Pancreas (tissue), 10 donors: Measurements from ENCODE around the gene OPCML. TPM values are rescaled to one million over a fixed set of nuclear protein-coding genes. Genes with fewer than 3 reads are reported as not detected.

Experiments
- ATAC-seq, 4 donors: fragments of 200-7000 bp; cut with Tn5 transposase; one replicate each; pipeline versions ENCODE4 v1.8.0 to v1.9.1; 2020; ENCODE audit warnings: mild to moderate bottlenecking in 4 of 4, moderate library complexity in 4 of 4
- DNase-seq, 6 donors: peaks; one replicate each; pipeline ENCODE4 v3.0.0-alpha.2; 2020
- FAIRE-seq: peaks from 2 replicates; lab custom pipeline; 2012; peaks lifted over from hg19 to GRCh38; lab: Jason Lieb, UNC
- H3K27ac ChIP-seq, 4 donors: fragments of 200-600 bp; sonication (generic); 1 replicate in 3 of 4; 2 replicates in 1 of 4; pipeline versions ENCODE4 v1.5.0 to v1.8.0; 2020
- H3K27me3 ChIP-seq, 4 donors: fragments of 200-600 bp; one replicate each; pipeline ENCODE4 v1.8.0; 2021
- H3K36me3 ChIP-seq, 3 donors: fragments of 200-600 bp; sonication (generic) in 1 of 3; one replicate each; pipeline versions ENCODE4 v1.5.0 to v1.8.0; 2020 to 2021
- H3K4me1 ChIP-seq, 3 donors: fragments of 200-600 bp; one replicate each; pipeline ENCODE4 v1.8.0; 2021
- H3K4me3 ChIP-seq, 4 donors: fragments of 200-600 bp; sonication (generic) in 2 of 4; one replicate each; pipeline versions ENCODE4 v1.5.0 to v1.8.0; 2020 to 2021
- H3K9me3 ChIP-seq, 4 donors: fragments of 200-600 bp; one replicate each; pipeline ENCODE4 v1.8.0; 2021
- CTCF ChIP-seq, 4 donors: fragments of 200-600 bp; sonication (generic) in 3 of 4; IDR thresholded peaks; one replicate each; pipeline versions ENCODE4 v1.5.0 to v1.8.0; 2021; ENCODE audit warnings: antibody characterized with exemption in 4 of 4
- WGBS, 2 donors: extraction: QIAGEN DNeasy Blood & Tissue Kit; methylation state at CpG; one replicate each; pipeline ENCODE4 v1.1.7; 2013; 5-methylcytosine and 5-hydroxymethylcytosine counted together
- intact Hi-C, 3 donors: fragments of 100-400 bp; cut with DNase I; formaldehyde crosslinking; loops; one replicate each; pipeline versions ENCODE4 v1.11.1 to v1.14.2; 2022
- polyA plus RNA-seq, 2 donors: library from polyadenylated mRNA; stranded (reverse); fragments of 200-250 nt; gene quantifications; one replicate each; pipeline ENCODE4 v1.2.3, GENCODE V29; 2013
- total RNA-seq, 6 donors: library from RNA; stranded (reverse); fragmentation: NEBNext Ultra II Directional in 4 of 6; extraction: Animal tissue kit (Norgen Biotek cat#: 25700) in 4 of 6; gene quantifications; one replicate each; pipeline versions ENCODE4 v1.2.1 to v1.2.4, GENCODE V29; 2021 to 2023
- donor health status: healthy with polysubstance abuse.
- donor health status: DM: no; HTN: no; CAD: no; lungs with moderate emphysema.
- donor health status: DM: no; HTN: no; CAD: no.
- donor health status: control.
- donor health status: control.
- donor health status: Bipolar disorder and iron deficiency.
- donor health status: DM: yes; HTN: yes; CAD: no.
- donor health status: DM: no; HTN: no; CAD: no.
- donor health status: DM: no; HTN: no; CAD: no.
- donor health status: DM: yes; HTN: yes; CAD: no.

Gene OPCML
- total and polyA plus RNA-seq, 8 donors, result 0.05 to 0.31 (median 0.19) TPM

- Histone ChIP-seq H3K36me3 (no peaks in the 10 kb centered on the region), H3K4me3 (no peak overlapping the region), H3K27me3 (no peaks in the 10 kb centered on the region), H3K27ac (no peak overlapping the region), H3K9me3 (no peaks in the 10 kb centered on the region), H3K4me1 (no peaks in the 10 kb centered on the region)
- no peak for TF ChIP-seq CTCF (IDR thresholded peaks at IDR 0.05)
- WGBS, 2 donors, result 21 to 36% methylated on average over 2 of the region's 2 CpGs
- DNase-seq (no peak), FAIRE-seq (no peak), ATAC-seq (peak in 3 of 4 donors; percentile 38 to 66 (median 50))
- intact Hi-C loops, result no loop called here
Measured at GRCh38 chr11:132620423-132620822, 911.9 kb downstream of the OPCML start.

GRCh38 chr11:132610791-132611190 is 921.5 kb downstream of the OPCML start:
- ATAC-seq (no peak), FAIRE-seq (no peak)

GRCh38 chr11:132610216-132610615 is 922.1 kb downstream of the OPCML start:
- Histone ChIP-seq H3K9me3 (no peaks in the 10 kb centered on the region), H3K36me3 (no peaks in the 10 kb centered on the region), H3K27ac (no peak overlapping the region), H3K27me3 (peaks cover 0 to 4% (median 0%) of the 10 kb centered on the region in 4 donors), H3K4me3 (no peak overlapping the region), H3K4me1 (no peaks in the 10 kb centered on the region)
- 72 to 86% methylated on average over 8 of the region's 8 CpGs for WGBS, 2 donors
- DNase-seq, result no peak
- intact Hi-C loops, result no loop called here
- no peak for ATAC-seq
- no peak for FAIRE-seq
- no peak for TF ChIP-seq CTCF (IDR thresholded peaks at IDR 0.05)

More at GRCh38 chr11:132610791-132611190, 921.5 kb downstream of the OPCML start:
- no peaks in the 10 kb centered on the region for H3K36me3 ChIP-seq
- intact Hi-C loops, result no loop called here
- peaks cover 0 to 4% (median 0%) of the 10 kb centered on the region in 4 donors for H3K27me3 ChIP-seq
- TF ChIP-seq CTCF (IDR thresholded peaks at IDR 0.05), result no peak
- no peak overlapping the region for H3K4me3 ChIP-seq
- H3K4me1 ChIP-seq, result no peaks in the 10 kb centered on the region
- no peak overlapping the region for H3K27ac ChIP-seq
- no peaks in the 10 kb centered on the region for H3K9me3 ChIP-seq
- no peak for DNase-seq
- 65 to 78% methylated on average over 4 of the region's 4 CpGs for WGBS, 2 donors

- Histone ChIP-seq H3K4me3 (no peak overlapping the region), H3K4me1 (no peaks in the 10 kb centered on the region), H3K9me3 (no peaks in the 10 kb centered on the region), H3K36me3 (no peaks in the 10 kb centered on the region), H3K27ac (no peak overlapping the region), H3K27me3 (peaks cover 0 to 4% (median 0%) of the 10 kb centered on the region in 4 donors)
- no peak for ATAC-seq
- 45 to 55% methylated on average over 2 of the region's 2 CpGs for WGBS, 2 donors
- FAIRE-seq, result no peak
- DNase-seq, result no peak
- TF ChIP-seq CTCF (IDR thresholded peaks at IDR 0.05), result no peak
- intact Hi-C loops, result no loop called here
Measured at GRCh38 chr11:132607575-132607974, 924.7 kb downstream of the OPCML start.

GRCh38 chr11:132605825-132606570 is 926.3 kb downstream of the OPCML start:
- no peak for ATAC-seq
- no peak for DNase-seq
- Histone ChIP-seq H3K9me3 (no peaks in the 10 kb centered on the region), H3K27me3 (no peaks in the 10 kb centered on the region), H3K36me3 (no peaks in the 10 kb centered on the region), H3K4me3 (no peak overlapping the region), H3K4me1 (no peaks in the 10 kb centered on the region), H3K27ac (no peak overlapping the region)
- intact Hi-C loops, result no loop called here
- 30 to 31% methylated on average over 9 of the region's 9 CpGs for WGBS, 2 donors
- no peak for FAIRE-seq
- no peak for TF ChIP-seq CTCF (IDR thresholded peaks at IDR 0.05)
